GM23248 (cell line): ENCODE results near the gene CCBE1.

Experiments used
- EZH2 ChIP-seq: fragments of 200-600 bp; sonication (generic); IDR thresholded peaks from 2 replicates; pipeline ENCODE4 v1.6.1; 2018; ENCODE audit warnings: antibody characterized with exemption, mild to moderate bottlenecking; ENCODE audit not compliant: insufficient read depth, poor library complexity, severe bottlenecking
- EZH2phosphoT487 ChIP-seq: fragments of 200-600 bp; sonication (generic); IDR thresholded peaks from 2 replicates; pipeline ENCODE4 v1.6.1; 2018; ENCODE audit warnings: antibody characterized with exemption, moderate library complexity, mild to moderate bottlenecking, low read depth; ENCODE audit not compliant: insufficient read depth

DNA sequence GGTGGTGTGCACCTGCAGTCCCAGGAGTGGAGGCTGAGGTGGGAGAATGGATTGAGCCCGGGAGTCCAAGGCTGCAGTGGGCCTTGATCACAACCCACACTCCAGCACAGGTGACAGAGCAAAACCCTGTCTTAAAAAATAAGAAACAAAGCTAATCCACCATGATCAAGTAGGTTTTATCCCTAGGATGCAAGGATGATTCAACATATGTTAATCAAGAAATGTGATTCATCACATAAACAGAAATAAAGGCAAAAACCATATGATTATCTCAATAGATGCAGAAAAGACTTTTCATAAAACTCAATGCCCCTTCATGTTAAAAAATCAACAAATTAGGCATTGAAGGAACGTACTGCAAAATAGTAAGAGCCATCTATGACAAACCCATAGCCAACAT lies 58.1 kb downstream of the CCBE1 start:
- TF ChIP-seq EZH2 (no peak), EZH2phosphoT487 (no peak)
